Transverse colon (tissue), 4 donors: ENCODE results near the gene SYK. TPM values are rescaled to one million over a fixed set of nuclear protein-coding genes. Genes with fewer than 3 reads are reported as not detected.

Experiments used
- DNase-seq: peaks from one replicate; pipeline ENCODE4 v3.0.0-alpha.2; 2019
- H3K27ac ChIP-seq, 4 donors: fragments of 200-600 bp; sonication (generic); 2 replicates each; pipeline ENCODE4 v1.5.1; 2016 to 2018; ENCODE audit warnings: inconsistent platforms in 4 of 4
- H3K27me3 ChIP-seq: fragments of 200-600 bp; sonication (generic); 2 replicates; pipeline ENCODE4 v1.5.1; 2017; ENCODE audit warnings: inconsistent platforms
- H3K36me3 ChIP-seq, 4 donors: fragments of 200-600 bp; sonication (generic); 2 replicates each; pipeline ENCODE4 v1.5.1; 2017 to 2019; ENCODE audit warnings: inconsistent platforms in 4 of 4
- H3K4me1 ChIP-seq, 4 donors: fragments of 200-600 bp; sonication (generic); 2 replicates each; pipeline ENCODE4 v1.5.1; 2017 to 2020; ENCODE audit warnings: inconsistent platforms in 4 of 4
- H3K4me3 ChIP-seq, 4 donors: fragments of 200-600 bp; sonication (generic); 1 replicate in 1 of 4; 2 replicates in 3 of 4; pipeline versions ENCODE4 v1.5.1 to v1.6.1; 2017 to 2019; ENCODE audit warnings: inconsistent platforms in 4 of 4
- H3K9me3 ChIP-seq, 2 donors: fragments of 200-600 bp; sonication (generic); 2 replicates each; pipeline ENCODE4 v1.5.1; 2017 to 2019; ENCODE audit warnings: inconsistent platforms in 2 of 2
- EP300 ChIP-seq: sonication (generic); formaldehyde crosslinking; IDR thresholded peaks from one replicate; pipeline ENCODE4 v1.6.1; 2017; ENCODE audit warnings: antibody characterized with exemption, low read depth
- POLR2A ChIP-seq: fragments of 450-650 bp; IDR thresholded peaks from one replicate; pipeline ENCODE4 v1.6.1; 2016; ENCODE audit warnings: antibody characterized with exemption, mild to moderate bottlenecking, moderate library complexity
- POLR2AphosphoS5 ChIP-seq, 3 donors: sonication (generic); formaldehyde crosslinking; IDR thresholded peaks; one replicate each; pipeline ENCODE4 v1.6.1; 2016; ENCODE audit warnings: antibody characterized with exemption in 3 of 3
- WGBS, 2 donors: methylation state at CpG; one replicate each; pipeline ENCODE4 v1.1.5; 2018; ENCODE audit warnings: low coverage in 1 of 2; 5-methylcytosine and 5-hydroxymethylcytosine counted together
- in situ Hi-C, 4 donors: fragments of 200-750 bp; cut with MboI; loops; one replicate each; pipeline versions ENCODE4 v1.15.0 to v1.15.1; 2017; ENCODE audit warnings: low sequenced_read_pairs in 3 of 4, low pct_ligation_motif_present in 1 of 4, low pct_unique_long_range_greater_than_20kb in 1 of 4
- intact Hi-C: fragments of 100-400 bp; cut with DNase I; formaldehyde crosslinking; loops from one replicate; pipeline ENCODE4 v1.15.1; 2023; ENCODE audit warnings: low total_unique reads
- total RNA-seq, 4 donors: library from RNA; depleted of rRNA; stranded (reverse); fragments of >200 nt; gene quantifications; one replicate each; pipeline ENCODE4 v1.1.0, GENCODE V29; 2016
- TF ChIP-seq, protein P1 (sequence below), 5 experiments: fragments of 200-600 bp in 3 of 5; fragments of 450-650 bp in 2 of 5; sonication (generic) in 3 of 5; IDR thresholded peaks; 1 replicate in 2 of 5; 2 replicates in 3 of 5; pipeline ENCODE4 v1.5.1; 2016 to 2017; ENCODE audit warnings: antibody characterized with exemption in 5 of 5, inconsistent platforms in 3 of 5, mild to moderate bottlenecking in 2 of 5, moderate library complexity in 1 of 5

The SYK gene
- total RNA-seq, 4 donors from 2014 or later = 32.2 to 534 (median 34.3) TPM

DNA sequence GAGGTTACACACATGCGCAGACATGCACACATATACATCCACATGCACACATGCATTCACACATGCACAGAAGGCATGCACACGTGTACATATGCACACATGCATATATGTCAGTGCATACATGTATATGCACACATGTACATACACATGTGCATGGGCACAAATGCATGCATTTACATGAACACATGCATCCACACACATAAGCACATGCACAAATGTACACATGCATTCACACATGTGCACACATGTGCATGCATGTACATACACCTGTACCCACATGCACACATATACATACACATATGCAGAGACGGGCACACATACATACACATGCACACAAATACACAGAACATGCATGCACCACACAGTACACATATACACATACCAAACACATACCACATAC lies 97.7 kb downstream of the SYK start:
- Histone ChIP-seq H3K9me3 (no peaks in the 10 kb centered on the region), H3K27ac (no peak overlapping the region), H3K36me3 (no peaks in the 10 kb centered on the region), H3K4me3 (no peak overlapping the region), H3K4me1 (no peaks in the 10 kb centered on the region), H3K27me3 (no peaks in the 10 kb centered on the region)
- intact Hi-C loops = no loop called here
- TF ChIP-seq EP300 = no peak
- TF ChIP-seq POLR2AphosphoS5 (IDR thresholded peaks at IDR 0.05) = no peak
- TF ChIP-seq POLR2A = no peak
- TF ChIP-seq, protein P1, sequence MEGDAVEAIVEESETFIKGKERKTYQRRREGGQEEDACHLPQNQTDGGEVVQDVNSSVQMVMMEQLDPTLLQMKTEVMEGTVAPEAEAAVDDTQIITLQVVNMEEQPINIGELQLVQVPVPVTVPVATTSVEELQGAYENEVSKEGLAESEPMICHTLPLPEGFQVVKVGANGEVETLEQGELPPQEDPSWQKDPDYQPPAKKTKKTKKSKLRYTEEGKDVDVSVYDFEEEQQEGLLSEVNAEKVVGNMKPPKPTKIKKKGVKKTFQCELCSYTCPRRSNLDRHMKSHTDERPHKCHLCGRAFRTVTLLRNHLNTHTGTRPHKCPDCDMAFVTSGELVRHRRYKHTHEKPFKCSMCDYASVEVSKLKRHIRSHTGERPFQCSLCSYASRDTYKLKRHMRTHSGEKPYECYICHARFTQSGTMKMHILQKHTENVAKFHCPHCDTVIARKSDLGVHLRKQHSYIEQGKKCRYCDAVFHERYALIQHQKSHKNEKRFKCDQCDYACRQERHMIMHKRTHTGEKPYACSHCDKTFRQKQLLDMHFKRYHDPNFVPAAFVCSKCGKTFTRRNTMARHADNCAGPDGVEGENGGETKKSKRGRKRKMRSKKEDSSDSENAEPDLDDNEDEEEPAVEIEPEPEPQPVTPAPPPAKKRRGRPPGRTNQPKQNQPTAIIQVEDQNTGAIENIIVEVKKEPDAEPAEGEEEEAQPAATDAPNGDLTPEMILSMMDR (IDR thresholded peaks at IDR 0.05) = no peak
- in situ Hi-C loops = no loop called here
- 92 to 100% methylated on average over 2 to 3 of the region's 3 CpGs for WGBS, 2 donors
- no peak for DNase-seq

DNA sequence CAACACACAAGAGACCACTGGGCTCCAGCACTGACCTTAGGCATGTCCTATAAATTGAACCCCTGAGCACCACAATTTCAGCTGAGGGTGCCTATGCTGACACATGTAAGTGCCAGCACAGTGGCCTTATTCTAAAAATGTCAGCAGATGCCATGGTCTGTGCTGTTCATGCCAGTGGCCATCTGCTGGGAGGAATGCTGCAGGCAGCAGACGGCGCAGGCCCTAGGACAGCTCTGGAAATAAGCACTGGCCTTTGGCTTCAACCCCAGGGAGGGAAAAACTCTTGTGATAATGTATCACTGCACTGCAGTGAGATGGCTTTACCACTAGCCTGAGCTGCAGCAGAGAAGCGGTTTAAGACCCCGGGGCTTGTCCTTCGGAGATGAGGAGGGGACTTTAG lies 98.5 kb downstream of the SYK start:
- 87% methylated on average over 5 of the region's 5 CpGs; no CpG with 5 or more reads in 1 of the 2 donors for WGBS, 2 donors
- intact Hi-C loops = no loop called here
- in situ Hi-C loops = loop anchor here in 2 of 4 donors (25.0 kb wide), 2 partner anchors 537 to 787 kb away; no protein-coding TSS in a partner anchor

DNA sequence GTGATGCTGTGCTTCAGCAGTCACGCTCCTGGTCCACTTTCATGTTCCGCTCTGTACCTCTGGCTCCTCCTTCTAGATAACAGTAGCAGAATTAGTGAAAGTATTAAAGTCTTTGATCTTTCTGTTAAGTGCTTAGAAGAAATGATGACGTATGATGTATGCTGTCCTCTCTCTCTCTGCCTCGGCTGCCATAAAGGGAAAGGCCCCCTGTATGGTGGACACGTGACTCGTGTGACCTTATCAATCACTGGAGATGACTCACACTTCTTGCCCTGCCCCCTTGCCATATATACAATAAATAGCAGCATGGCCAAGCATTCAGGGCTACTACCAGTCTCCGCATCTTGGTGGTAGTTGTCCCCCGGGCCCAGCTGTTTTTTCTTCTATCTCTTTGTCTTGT lies 100.3 kb downstream of the SYK start:
- Histone ChIP-seq H3K4me1 (no peaks in the 10 kb centered on the region), H3K36me3 (no peaks in the 10 kb centered on the region), H3K27me3 (no peaks in the 10 kb centered on the region), H3K27ac (no peak overlapping the region), H3K4me3 (no peak overlapping the region), H3K9me3 (no peaks in the 10 kb centered on the region)
- WGBS, 2 donors = 86% methylated on average over 6 to 8 of the region's 8 CpGs
- intact Hi-C loops = no loop called here
- in situ Hi-C loops = loop anchor here in 2 of 4 donors (25.0 kb wide), 2 partner anchors 535 to 785 kb away; no protein-coding TSS in a partner anchor
- no peak for DNase-seq
- no peak for TF ChIP-seq POLR2A
- TF ChIP-seq, protein P1 (IDR thresholded peaks at IDR 0.05) = no peak
- no peak for TF ChIP-seq POLR2AphosphoS5 (IDR thresholded peaks at IDR 0.05)
- no peak for TF ChIP-seq EP300

More for the DNA sequence above, 98.5 kb downstream of the SYK start:
- no peaks in the 10 kb centered on the region for H3K36me3 ChIP-seq
- H3K27ac ChIP-seq = no peak overlapping the region
- H3K27me3 ChIP-seq = no peaks in the 10 kb centered on the region
- no peaks in the 10 kb centered on the region for H3K9me3 ChIP-seq
- TF ChIP-seq EP300 (no peak), POLR2A (no peak), POLR2AphosphoS5 (IDR thresholded peaks at IDR 0.05) (no peak)
- TF ChIP-seq, protein P1 (IDR thresholded peaks at IDR 0.05) = no peak
- H3K4me3 ChIP-seq = no peak overlapping the region
- no peak for DNase-seq
- H3K4me1 ChIP-seq = no peaks in the 10 kb centered on the region

DNA sequence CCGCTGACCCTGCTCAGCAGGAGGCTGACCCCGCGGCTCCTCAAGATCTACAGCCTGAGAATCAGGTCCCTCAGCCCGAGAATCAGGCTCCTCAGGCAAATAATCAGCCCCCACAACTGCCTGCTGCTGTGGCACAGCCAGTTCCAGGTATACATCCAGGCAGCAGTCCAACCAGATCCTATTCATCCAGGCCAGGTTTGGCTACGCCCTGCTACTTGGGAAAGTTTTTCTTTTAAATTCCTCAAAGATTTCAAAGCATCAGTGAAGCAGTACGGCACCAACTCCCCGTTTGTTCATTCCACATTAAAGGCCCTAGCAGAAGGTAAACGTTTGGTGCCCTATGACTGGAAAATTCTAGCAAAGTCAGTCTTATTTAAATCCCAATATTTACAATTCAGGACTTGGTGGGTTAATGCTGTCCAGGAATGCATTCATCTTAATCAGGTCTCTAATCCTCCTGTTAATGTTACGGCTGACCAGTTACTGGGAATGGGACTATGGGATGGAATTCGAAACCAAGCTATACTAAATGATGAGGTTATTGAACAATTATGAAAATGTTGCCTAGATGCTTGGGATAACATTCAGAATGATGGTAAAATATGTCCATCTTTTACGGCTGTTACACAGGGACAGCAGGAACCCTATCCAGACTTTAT lies 102.3 kb downstream of the SYK start:
- no peaks in the 10 kb centered on the region for H3K27me3 ChIP-seq
- no peaks in the 10 kb centered on the region for H3K4me1 ChIP-seq
- no peaks in the 10 kb centered on the region for H3K36me3 ChIP-seq
- WGBS, 2 donors = 68 to 87% methylated on average over 6 to 10 of the region's 11 CpGs
- no peak overlapping the region for H3K27ac ChIP-seq
- TF ChIP-seq EP300 = no peak
- TF ChIP-seq, protein P1 (IDR thresholded peaks at IDR 0.05) = no peak
- in situ Hi-C loops = loop anchor here in 2 of 4 donors (25.0 kb wide), 2 partner anchors 533 to 783 kb away; no protein-coding TSS in a partner anchor
- no peak for DNase-seq
- H3K4me3 ChIP-seq = no peak overlapping the region
- H3K9me3 ChIP-seq = no peaks in the 10 kb centered on the region
- intact Hi-C loops = no loop called here
